Endothelial cell of umbilical vein (primary cell): ENCODE data around the gene DGCR6. TPM values are rescaled to one million over a fixed set of nuclear protein-coding genes. Genes with fewer than 3 reads are reported as not detected.

ENCODE experiments used
- polyA plus RNA-seq, 4 experiments: library from polyadenylated mRNA; depleted of rRNA in 3 of 4; stranded (reverse) in 3 of 4; unstranded in 1 of 4; fragments of >200 nt; gene quantifications; 2 replicates each; pipeline versions ENCODE4 v1.2.1 to v1.2.3, GENCODE V29; 2011 to 2012; ENCODE audit warnings: missing spikeins in 1 of 4
- total RNA-seq: library from RNA; stranded (reverse); gene quantifications from 2 replicates; pipeline ENCODE4 v1.2.3, GENCODE V29; 2021

DGCR6 gene
- total and polyA plus RNA-seq, 2 donors (not counting 3 experiments of a cell fraction or from before 2014, with no cell fraction given): 0.95 to 1.1 TPM

Other genes with a start within 250 kb of the DGCR6 start
- gene PRODH, start 30.0 kb downstream of the DGCR6 start, total RNA-seq: not detected in 2 replicates
- 0.03 TPM in 1 of 2 replicates, not detected in the other for gene PRODH, start 30.0 kb downstream of the DGCR6 start, polyA plus RNA-seq
- gene DGCR2, start 216.1 kb downstream of the DGCR6 start, total RNA-seq: 44.8 and 49.6 TPM in 2 replicates
- 51.2 and 61.7 TPM in 2 replicates for gene DGCR2, start 216.1 kb downstream of the DGCR6 start, polyA plus RNA-seq
- gene TSSK2, start 225.0 kb downstream of the DGCR6 start, total RNA-seq: not detected in 2 replicates
- gene TSSK2, start 225.0 kb downstream of the DGCR6 start, polyA plus RNA-seq: not detected in 2 replicates
- gene ESS2, start 238.3 kb downstream of the DGCR6 start, total RNA-seq: 18.4 and 21.9 TPM in 2 replicates
- gene ESS2, start 238.3 kb downstream of the DGCR6 start, polyA plus RNA-seq: 20.1 and 22.8 TPM in 2 replicates
- not detected in 2 replicates for gene GSC2, start 244.0 kb downstream of the DGCR6 start, total RNA-seq
- gene GSC2, start 244.0 kb downstream of the DGCR6 start, polyA plus RNA-seq: not detected in 2 replicates